Lower lobe of right lung (tissue), 2 donors: ENCODE results near the gene SELENOS. TPM values are rescaled to one million over a fixed set of nuclear protein-coding genes. Genes with fewer than 3 reads are reported as not detected.

Experiments used
- ATAC-seq, 2 donors: fragments of 200-7000 bp; cut with Tn5 transposase; one replicate each; pipeline ENCODE4 v1.9.1; 2020 to 2022; ENCODE audit warnings: mild to moderate bottlenecking in 2 of 2, moderate library complexity in 2 of 2
- DNase-seq: peaks from one replicate; pipeline ENCODE4 v3.0.0-alpha.2; 2020
- H3K27ac ChIP-seq: fragments of 200-600 bp; one replicate; pipeline ENCODE4 v1.8.0; 2022
- H3K27me3 ChIP-seq: fragments of 200-600 bp; one replicate; pipeline ENCODE4 v1.8.0; 2022; ENCODE audit warnings: low read depth
- H3K36me3 ChIP-seq: fragments of 200-600 bp; one replicate; pipeline ENCODE4 v1.8.0; 2022; ENCODE audit warnings: mild to moderate bottlenecking
- H3K4me1 ChIP-seq: fragments of 200-600 bp; one replicate; pipeline ENCODE4 v1.8.0; 2022
- H3K4me3 ChIP-seq: fragments of 200-600 bp; one replicate; pipeline ENCODE4 v1.8.0; 2022; ENCODE audit warnings: mild to moderate bottlenecking
- H3K9me3 ChIP-seq: fragments of 200-600 bp; one replicate; pipeline ENCODE4 v1.8.0; 2022
- intact Hi-C: fragments of 100-400 bp; cut with DNase I; formaldehyde crosslinking; loops from one replicate; pipeline ENCODE4 v1.11.0; 2022
- total RNA-seq: library from RNA; stranded (reverse); fragmentation: NEBNext Ultra II Directional; extraction: Animal tissue kit (Norgen Biotek cat#: 25700); gene quantifications from one replicate; pipeline ENCODE4 v1.2.1, GENCODE V29; 2021
- TF ChIP-seq, protein P1 (sequence below): fragments of 200-600 bp; IDR thresholded peaks from one replicate; pipeline ENCODE4 v1.8.0; 2022; ENCODE audit warnings: antibody characterized with exemption, mild to moderate bottlenecking
- donor health status: DM: no; HTN: yes; CAD: no; lungs with severe emphysema.

The SELENOS gene
- total RNA-seq, 1 donor from 2014 or later, result 64.5 TPM

DNA sequence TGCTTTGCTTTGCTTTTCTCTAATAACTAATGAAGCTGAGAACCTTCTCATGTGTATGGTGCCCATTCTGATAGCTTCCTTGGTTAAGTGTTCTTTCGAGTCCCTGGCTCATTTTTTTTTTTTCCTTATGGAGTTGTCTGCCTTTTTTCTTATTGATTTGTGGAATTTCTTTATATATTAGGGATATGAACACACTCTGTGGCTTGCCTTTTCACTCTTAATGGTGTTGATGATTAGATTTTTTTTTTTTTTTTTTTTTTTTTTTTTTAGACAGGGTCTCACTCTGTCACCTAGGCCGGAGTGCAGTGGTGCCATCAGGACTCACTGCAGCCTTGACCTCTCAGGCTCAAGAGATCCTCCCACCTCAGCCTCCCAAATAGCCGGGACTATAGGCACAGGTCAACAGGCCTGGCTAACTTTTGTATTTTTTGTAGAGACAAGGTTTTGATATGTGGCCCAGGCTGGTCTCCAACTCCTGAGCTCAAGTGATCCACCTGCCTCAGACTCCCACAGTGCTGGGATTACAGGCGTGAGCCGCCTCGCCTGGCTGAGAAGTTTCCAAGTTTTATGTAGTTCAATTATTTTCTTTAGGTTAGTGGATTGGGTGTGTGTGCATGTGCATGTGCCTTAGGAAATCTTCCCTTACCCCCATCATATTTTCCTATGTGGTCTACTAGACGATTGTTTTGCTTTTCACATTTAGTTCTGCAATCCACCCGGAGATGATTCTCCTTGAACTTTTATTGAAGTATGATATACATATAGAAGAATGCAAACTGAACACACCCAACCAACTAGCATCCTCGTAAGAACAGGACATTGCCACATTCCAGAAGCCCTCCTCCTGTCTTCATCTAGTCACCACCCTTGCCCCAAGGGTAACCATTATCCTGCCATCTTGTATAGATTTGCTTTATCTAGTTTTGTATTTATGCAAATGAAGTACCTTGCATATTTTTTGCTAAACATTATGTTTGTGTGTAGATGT is 19.4 kb upstream of the SELENOS start:
- intact Hi-C loops, result loop anchor here (10.0 kb wide), 1 partner anchor 358 kb away; the partner anchor contains the start of gene TM2D3
- peaks cover 24% of the 10 kb centered on the region for H3K4me1 ChIP-seq
- ATAC-seq (no peak), DNase-seq (no peak)
- no peaks in the 10 kb centered on the region for H3K9me3 ChIP-seq
- H3K4me3 ChIP-seq, result peak overlapping the region; percentile 89
- no peak overlapping the region for H3K27ac ChIP-seq
- H3K36me3 ChIP-seq, result no peaks in the 10 kb centered on the region
- TF ChIP-seq, protein P1, sequence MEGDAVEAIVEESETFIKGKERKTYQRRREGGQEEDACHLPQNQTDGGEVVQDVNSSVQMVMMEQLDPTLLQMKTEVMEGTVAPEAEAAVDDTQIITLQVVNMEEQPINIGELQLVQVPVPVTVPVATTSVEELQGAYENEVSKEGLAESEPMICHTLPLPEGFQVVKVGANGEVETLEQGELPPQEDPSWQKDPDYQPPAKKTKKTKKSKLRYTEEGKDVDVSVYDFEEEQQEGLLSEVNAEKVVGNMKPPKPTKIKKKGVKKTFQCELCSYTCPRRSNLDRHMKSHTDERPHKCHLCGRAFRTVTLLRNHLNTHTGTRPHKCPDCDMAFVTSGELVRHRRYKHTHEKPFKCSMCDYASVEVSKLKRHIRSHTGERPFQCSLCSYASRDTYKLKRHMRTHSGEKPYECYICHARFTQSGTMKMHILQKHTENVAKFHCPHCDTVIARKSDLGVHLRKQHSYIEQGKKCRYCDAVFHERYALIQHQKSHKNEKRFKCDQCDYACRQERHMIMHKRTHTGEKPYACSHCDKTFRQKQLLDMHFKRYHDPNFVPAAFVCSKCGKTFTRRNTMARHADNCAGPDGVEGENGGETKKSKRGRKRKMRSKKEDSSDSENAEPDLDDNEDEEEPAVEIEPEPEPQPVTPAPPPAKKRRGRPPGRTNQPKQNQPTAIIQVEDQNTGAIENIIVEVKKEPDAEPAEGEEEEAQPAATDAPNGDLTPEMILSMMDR, result no peak
- no peaks in the 10 kb centered on the region for H3K27me3 ChIP-seq

DNA sequence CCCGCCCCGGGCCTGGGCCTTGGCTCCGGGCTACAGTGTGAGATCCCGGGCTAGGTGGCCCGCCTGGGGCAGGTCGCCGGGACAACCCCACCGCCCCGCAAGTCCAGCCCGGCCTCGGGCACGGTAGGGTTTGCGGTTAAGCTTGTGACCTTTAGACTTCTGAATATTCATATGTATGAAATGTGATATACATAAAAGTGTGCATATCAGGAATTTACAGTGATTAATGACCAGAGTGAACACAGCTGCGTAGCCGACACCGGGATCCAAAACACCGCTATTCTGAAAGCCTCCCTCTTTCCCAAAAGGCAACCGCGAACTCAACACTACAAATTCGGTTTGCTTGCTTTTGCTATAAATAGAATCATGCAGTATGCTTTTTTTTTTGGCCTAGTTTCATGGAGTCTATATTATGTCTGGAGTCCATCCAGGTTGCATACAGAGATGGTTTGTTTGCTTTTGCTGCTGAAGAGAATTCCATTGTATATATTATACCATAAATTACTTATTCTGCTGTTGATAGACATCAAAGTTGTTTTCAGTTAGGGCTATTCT is 18.4 kb upstream of the SELENOS start:
- Histone ChIP-seq H3K27me3 (no peaks in the 10 kb centered on the region), H3K36me3 (no peaks in the 10 kb centered on the region), H3K27ac (peak overlapping the region; percentile 96), H3K9me3 (no peaks in the 10 kb centered on the region), H3K4me3 (peak overlapping the region; percentile 89), H3K4me1 (peaks cover 24% of the 10 kb centered on the region)
- ATAC-seq (peak in 1 of 2 donors; percentile 67), DNase-seq (no peak)
- TF ChIP-seq, protein P1, result no peak
- intact Hi-C loops, result loop anchor here (10.0 kb wide), 1 partner anchor 359 kb away; the partner anchor contains the start of gene TM2D3

DNA sequence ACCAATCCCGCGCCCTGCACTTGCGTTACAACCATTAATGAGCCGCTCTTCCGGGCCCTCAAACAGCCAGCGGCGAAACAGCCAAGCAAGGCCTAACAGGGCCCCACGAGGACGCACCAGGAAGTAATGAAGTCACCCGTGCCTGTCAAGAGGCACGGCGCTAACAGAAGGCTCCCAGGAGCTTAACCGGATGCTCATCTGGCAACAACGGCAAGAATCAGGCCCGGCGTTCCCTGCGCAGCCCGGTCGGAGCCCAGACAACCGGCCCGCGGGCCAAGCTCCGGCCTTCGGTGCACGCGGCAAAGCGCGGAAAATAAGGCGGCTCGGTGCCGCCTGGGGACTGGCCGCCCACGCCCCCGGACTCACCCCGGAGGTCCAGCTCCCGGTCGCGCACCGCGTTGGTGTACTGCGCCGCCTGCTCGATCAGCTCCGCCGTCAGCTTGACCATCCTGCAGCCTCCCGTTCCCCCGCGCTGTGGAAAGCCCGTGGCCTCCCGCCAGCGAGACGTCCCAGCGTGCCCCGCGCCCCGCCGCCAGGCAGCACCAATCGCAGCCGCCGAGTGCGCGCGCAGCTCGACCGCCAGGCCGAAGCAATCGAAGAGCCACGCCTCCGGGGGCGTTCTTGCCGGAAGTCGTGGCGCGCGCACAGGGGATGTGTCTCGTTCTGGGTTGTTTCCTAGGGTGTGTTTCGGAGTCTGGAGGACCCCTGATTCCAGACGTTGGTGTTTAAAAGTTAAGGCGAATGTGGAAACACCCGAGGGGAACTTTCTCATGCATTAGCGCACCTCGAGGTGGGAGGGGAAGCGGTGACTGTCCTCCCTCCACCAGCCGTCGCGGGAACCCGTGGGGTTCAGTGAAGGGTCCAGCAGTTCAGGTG is 17.7 kb upstream of the SELENOS start, which contains the start of gene SNRPA1:
SNRPA1 (minus strand) TSS at position 518 of the 876 bp plus-strand sequence; CDS start at position 448, 70 bp downstream.
- DNase-seq, result peak; percentile 99
- Histone ChIP-seq H3K27ac (peak within 1 kb of the TSS; percentile 96), H3K4me1 (peaks cover 24% of the 10 kb centered on the region), H3K4me3 (peak within 1 kb of the TSS; percentile 89), H3K36me3 (peaks cover 4% of the 10 kb centered on the region), H3K9me3 (no peaks in the 10 kb centered on the region), H3K27me3 (no peaks in the 10 kb centered on the region)
- TF ChIP-seq, protein P1, result no peak
- ATAC-seq, result peak; percentile 98
- intact Hi-C loops, result loop anchor here (10.0 kb wide), 1 partner anchor 360 kb away; the partner anchor contains the start of gene TM2D3

DNA sequence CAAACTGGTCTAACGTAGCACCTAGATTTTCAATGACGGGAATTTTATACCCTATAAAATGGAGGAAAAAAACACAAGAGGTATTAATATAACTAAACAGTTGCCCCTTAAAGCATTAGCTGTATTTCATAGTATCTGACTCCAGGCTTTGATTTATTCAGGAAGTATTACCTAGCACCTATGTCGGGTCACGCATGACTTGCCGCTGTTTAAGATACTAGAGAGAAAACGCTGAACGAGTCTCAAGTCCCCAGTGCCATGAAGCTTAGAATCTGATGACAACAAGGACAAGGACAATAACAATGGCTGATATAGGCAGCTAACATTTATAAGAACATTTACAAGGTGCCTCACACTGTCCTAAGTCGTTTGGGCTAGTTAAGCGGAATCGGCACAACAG is 15.8 kb upstream of the SELENOS start:
- DNase-seq (no peak), ATAC-seq (no peak)
- no peak overlapping the region for H3K27ac ChIP-seq
- H3K27me3 ChIP-seq, result no peaks in the 10 kb centered on the region
- H3K4me3 ChIP-seq, result peak overlapping the region; percentile 89
- TF ChIP-seq, protein P1, result no peak
- intact Hi-C loops, result loop anchor here (10.0 kb wide), 1 partner anchor 362 kb away; the partner anchor contains the start of gene TM2D3
- peaks cover 17% of the 10 kb centered on the region for H3K36me3 ChIP-seq
- H3K4me1 ChIP-seq, result peaks cover 24% of the 10 kb centered on the region
- H3K9me3 ChIP-seq, result no peaks in the 10 kb centered on the region
